CD8-positive, alpha-beta memory T cell (primary cell): ENCODE measurements around the gene CLDN15. TPM values are rescaled to one million over a fixed set of nuclear protein-coding genes. Genes with fewer than 3 reads are reported as not detected.

Source experiments
- CTCF ChIA-PET: fragments of 350-600 bp; sonication (Branson Sonifier 250); formaldehyde crosslinking; loops from one replicate; lab custom pipeline; 2021; ENCODE audit warnings: antibody characterized with exemption; lab: Charles Lee
- POLR2A ChIA-PET: fragments of 350-600 bp; sonication (Branson Sonifier 250); formaldehyde crosslinking; loops from one replicate; lab custom pipeline; 2021; ENCODE audit warnings: antibody characterized with exemption; lab: Charles Lee
- DNase-seq, 5 donors: peaks; one replicate each; pipeline versions ENCODE4 v3.0.0 to v3.0.0-alpha.2; 2020 to 2022; ENCODE audit warnings: mixed read lengths in 1 of 5
- H3K27ac ChIP-seq: one replicate; pipeline ENCODE4 v1.7.0; 2013; ENCODE audit warnings: low read depth, mild to moderate bottlenecking, low read length, moderate library complexity
- H3K27me3 ChIP-seq: 2 replicates; pipeline ENCODE4 v1.7.0; 2013; ENCODE audit warnings: low read length, mild to moderate bottlenecking; ENCODE audit not compliant: insufficient read depth, poor library complexity, severe bottlenecking
- H3K36me3 ChIP-seq: 2 replicates; pipeline ENCODE4 v1.7.0; 2013; ENCODE audit warnings: mild to moderate bottlenecking, low read length, moderate library complexity; ENCODE audit not compliant: insufficient read depth
- H3K4me1 ChIP-seq: 2 replicates; pipeline ENCODE4 v1.7.0; 2013; ENCODE audit warnings: mild to moderate bottlenecking, low read length, moderate library complexity; ENCODE audit not compliant: insufficient read depth
- H3K4me3 ChIP-seq: 2 replicates; pipeline ENCODE4 v1.7.0; 2013; ENCODE audit warnings: mild to moderate bottlenecking, low read length
- H3K9me3 ChIP-seq: 2 replicates; pipeline ENCODE4 v1.7.0; 2013; ENCODE audit warnings: mild to moderate bottlenecking, low read length
- H3K27ac Mint-ChIP-seq, 8 donors: one replicate each; pipeline ENCODE4 v1.8.0; 2020 to 2021; ENCODE audit warnings: mixed read lengths in 8 of 8, mild to moderate bottlenecking in 6 of 8, inconsistent platforms in 3 of 8, moderate library complexity in 3 of 8
- H3K27me3 Mint-ChIP-seq, 2 donors: one replicate each; pipeline ENCODE4 v1.8.0; 2020 to 2021; ENCODE audit warnings: mixed read lengths in 2 of 2, mild to moderate bottlenecking in 1 of 2, moderate library complexity in 1 of 2
- H3K36me3 Mint-ChIP-seq, 3 donors: one replicate each; pipeline ENCODE4 v1.8.0; 2020 to 2021; ENCODE audit warnings: mixed read lengths in 3 of 3, inconsistent platforms in 1 of 3, mild to moderate bottlenecking in 1 of 3
- H3K4me1 Mint-ChIP-seq, 3 donors: one replicate each; pipeline ENCODE4 v1.8.0; 2020 to 2021; ENCODE audit warnings: mixed read lengths in 3 of 3, inconsistent platforms in 1 of 3, mild to moderate bottlenecking in 1 of 3
- H3K4me3 Mint-ChIP-seq, 7 donors: one replicate each; pipeline ENCODE4 v1.8.0; 2020 to 2021; ENCODE audit warnings: mixed read lengths in 7 of 7, mild to moderate bottlenecking in 6 of 7, moderate library complexity in 4 of 7, inconsistent platforms in 2 of 7
- H3K9me3 Mint-ChIP-seq, 5 donors: one replicate each; pipeline ENCODE4 v1.8.0; 2020 to 2022; ENCODE audit warnings: mixed read lengths in 5 of 5, mild to moderate bottlenecking in 3 of 5, moderate library complexity in 2 of 5, inconsistent platforms in 1 of 5
- polyA plus RNA-seq: library from polyadenylated mRNA; unstranded; fragments of 300-500 nt; fragmentation: Illumina TruSeq; gene quantifications from one replicate; pipeline ENCODE4 v1.2.3, GENCODE V29; 2021
- total RNA-seq, 2 experiments: library from RNA; stranded (reverse); gene quantifications; one replicate each; pipeline ENCODE4 v1.2.3, GENCODE V29; 2021

The CLDN15 gene
- total and polyA plus RNA-seq, 3 experiments from 2014 or later = 1.2 to 20.3 (median 19.5) TPM

GRCh38 chr7:101217388-101218235 lies 20.0 kb downstream of the CLDN15 start, which contains the start of the genes PLOD3 and ZNHIT1:
Gene PLOD3 (minus strand): TSS chr7:101217581. CDS start chr7:101217274, 307 bp downstream.
Gene ZNHIT1 (plus strand): TSS chr7:101218165. CDS start chr7:101218196, 31 bp downstream.
- Histone ChIP-seq H3K4me1 (peaks cover 25% of the 10 kb centered on the region), H3K27ac (peak within 1 kb of the TSS; percentile 76), H3K36me3 (no peaks in the 10 kb centered on the region), H3K9me3 (no peaks in the 10 kb centered on the region), H3K27me3 (no peaks in the 10 kb centered on the region), H3K4me3 (peak within 1 kb of the TSS; percentile 82)
- H3K4me3 Mint-ChIP-seq = peak within 1 kb of the TSS; percentile 90 to 98 (median 97)
- POLR2A ChIA-PET = interaction anchor here (0.9 to 3.0 kb wide), 9 partner anchors 9 to 1117 kb away, joined by 3 to 28 read pairs (median 4); partner anchors contain the start of genes FIS1, MCM7, SRRT and UFSP1
- CTCF ChIA-PET = interaction anchor here (0.7 to 7.8 kb wide), 17 partner anchors 9 to 365 kb away, joined by 3 to 69 read pairs (median 4); partner anchors contain the start of genes FIS1, SLC12A9, UFSP1 and VGF
- H3K4me1 Mint-ChIP-seq = peaks cover 31 to 55% (median 50%) of the 10 kb centered on the region in 3 donors
- H3K27ac Mint-ChIP-seq = peak within 1 kb of the TSS; percentile 95 to 97 (median 96)
- H3K27me3 Mint-ChIP-seq = peaks cover 0 to 4% of the 10 kb centered on the region in 2 donors
- peaks cover 0 to 52% (median 0%) of the 10 kb centered on the region in 3 donors for H3K36me3 Mint-ChIP-seq
- DNase-seq = peak; percentile 93 to 99 (median 94)
- H3K9me3 Mint-ChIP-seq = peaks cover 0 to 3% (median 0%) of the 10 kb centered on the region in 5 donors

- peak overlapping the region; percentile 90 to 98 (median 97) for H3K4me3 Mint-ChIP-seq
- H3K27me3 ChIP-seq = no peaks in the 10 kb centered on the region
Measured at GRCh38 chr7:101216860-101217387, 20.7 kb downstream of the CLDN15 start.

GRCh38 chr7:101216001-101216859 lies 21.4 kb downstream of the CLDN15 start:
- H3K4me3 Mint-ChIP-seq = peak overlapping the region; percentile 79 to 98 (median 96)
- no peaks in the 10 kb centered on the region for H3K9me3 ChIP-seq
- DNase-seq = no peak
- no peaks in the 10 kb centered on the region for H3K27me3 ChIP-seq
- POLR2A ChIA-PET = interaction anchor here (1.2 to 3.0 kb wide), 2 partner anchors 28 to 341 kb away, joined by 3 to 28 read pairs; partner anchors contain the start of genes FIS1 and SRRT
- peak overlapping the region; percentile 76 for H3K27ac ChIP-seq
- H3K4me1 ChIP-seq = peaks cover 25% of the 10 kb centered on the region
- CTCF ChIA-PET = interaction anchor here (2.1 to 7.8 kb wide), 4 partner anchors 23 to 72 kb away, joined by 6 to 69 read pairs (median 13); partner anchors contain the start of gene FIS1
- H3K36me3 ChIP-seq = no peaks in the 10 kb centered on the region
- H3K4me3 ChIP-seq = peak overlapping the region; percentile 82
- H3K9me3 Mint-ChIP-seq = peaks cover 0 to 3% (median 0%) of the 10 kb centered on the region in 5 donors
- H3K27ac Mint-ChIP-seq = peak overlapping the region; percentile 21 to 96 (median 76)
- H3K4me1 Mint-ChIP-seq = peaks cover 25 to 50% (median 44%) of the 10 kb centered on the region in 3 donors
- H3K27me3 Mint-ChIP-seq = peaks cover 0 to 4% of the 10 kb centered on the region in 2 donors
- H3K36me3 Mint-ChIP-seq = peaks cover 0 to 47% (median 0%) of the 10 kb centered on the region in 3 donors

More at GRCh38 chr7:101216860-101217387, 20.7 kb downstream of the CLDN15 start:
- peaks cover 0 to 48% (median 0%) of the 10 kb centered on the region in 3 donors for H3K36me3 Mint-ChIP-seq
- Histone ChIP-seq H3K9me3 (no peaks in the 10 kb centered on the region), H3K36me3 (no peaks in the 10 kb centered on the region), H3K4me3 (peak overlapping the region; percentile 82), H3K27ac (peak overlapping the region; percentile 76), H3K4me1 (peaks cover 25% of the 10 kb centered on the region)
- peak in 1 of 5 donors; percentile 6 for DNase-seq
- CTCF ChIA-PET = interaction anchor here (1.1 to 7.8 kb wide), 10 partner anchors 10 to 327 kb away, joined by 3 to 69 read pairs (median 5); partner anchors contain the start of genes FIS1 and UFSP1
- peaks cover 0 to 4% of the 10 kb centered on the region in 2 donors for H3K27me3 Mint-ChIP-seq
- POLR2A ChIA-PET = interaction anchor here (1.2 to 3.0 kb wide), 4 partner anchors 20 to 1116 kb away, joined by 3 to 28 read pairs (median 3); partner anchors contain the start of genes FIS1, MCM7 and SRRT
- peaks cover 0 to 3% (median 0%) of the 10 kb centered on the region in 5 donors for H3K9me3 Mint-ChIP-seq
- peaks cover 29 to 51% (median 50%) of the 10 kb centered on the region in 3 donors for H3K4me1 Mint-ChIP-seq
- H3K27ac Mint-ChIP-seq = peak overlapping the region; percentile 21 to 97 (median 90)

- peaks cover 0 to 56% (median 6%) of the 10 kb centered on the region in 3 donors for H3K36me3 Mint-ChIP-seq
- Histone ChIP-seq H3K4me1 (peaks cover 11% of the 10 kb centered on the region), H3K27ac (no peak overlapping the region), H3K9me3 (no peaks in the 10 kb centered on the region), H3K36me3 (no peaks in the 10 kb centered on the region), H3K4me3 (no peak overlapping the region), H3K27me3 (no peaks in the 10 kb centered on the region)
- H3K27me3 Mint-ChIP-seq = no peaks in the 10 kb centered on the region
- H3K4me3 Mint-ChIP-seq = no peak overlapping the region
- ChIA-PET POLR2A (no interaction called here), CTCF (interaction anchor here (1.6 kb wide), 1 partner anchor 41 kb away, joined by 3 read pairs; no protein-coding TSS in a partner anchor)
- no peak for DNase-seq
- H3K9me3 Mint-ChIP-seq = no peaks in the 10 kb centered on the region
- peaks cover 6 to 17% (median 10%) of the 10 kb centered on the region in 3 donors for H3K4me1 Mint-ChIP-seq
- H3K27ac Mint-ChIP-seq = no peak overlapping the region
Measured at GRCh38 chr7:101212014-101212413, 25.6 kb downstream of the CLDN15 start.

- peaks cover 0 to 55% (median 6%) of the 10 kb centered on the region in 3 donors for H3K36me3 Mint-ChIP-seq
- CTCF ChIA-PET = interaction anchor here (1.6 kb wide), 1 partner anchor 41 kb away, joined by 3 read pairs; no protein-coding TSS in a partner anchor
- no peak for DNase-seq
- peaks cover 5% of the 10 kb centered on the region for H3K4me1 ChIP-seq
- H3K4me1 Mint-ChIP-seq = peaks cover 3 to 12% (median 6%) of the 10 kb centered on the region in 3 donors
- no peaks in the 10 kb centered on the region for H3K36me3 ChIP-seq
- H3K4me3 ChIP-seq = no peak overlapping the region
- H3K9me3 Mint-ChIP-seq = no peaks in the 10 kb centered on the region
- H3K9me3 ChIP-seq = no peaks in the 10 kb centered on the region
- no peaks in the 10 kb centered on the region for H3K27me3 ChIP-seq
- H3K27me3 Mint-ChIP-seq = no peaks in the 10 kb centered on the region
- POLR2A ChIA-PET = no interaction called here
- no peak overlapping the region for H3K27ac ChIP-seq
- H3K27ac Mint-ChIP-seq = peak overlapping the region in 1 of 8 donors; percentile 35
- H3K4me3 Mint-ChIP-seq = no peak overlapping the region
Measured at GRCh38 chr7:101211501-101211900, 26.1 kb downstream of the CLDN15 start.

GRCh38 chr7:101210143-101210542 lies 27.5 kb downstream of the CLDN15 start:
- peaks cover 0 to 3% (median 0%) of the 10 kb centered on the region in 3 donors for H3K4me1 Mint-ChIP-seq
- no peaks in the 10 kb centered on the region for H3K4me1 ChIP-seq
- H3K36me3 ChIP-seq = no peaks in the 10 kb centered on the region
- H3K9me3 ChIP-seq = no peaks in the 10 kb centered on the region
- CTCF ChIA-PET = no interaction called here
- peaks cover 6 to 54% (median 6%) of the 10 kb centered on the region in 3 donors for H3K36me3 Mint-ChIP-seq
- POLR2A ChIA-PET = interaction anchor here (0.6 kb wide), 2 partner anchors 15 to 1739 kb away, joined by 3 read pairs; no protein-coding TSS in a partner anchor
- no peaks in the 10 kb centered on the region for H3K27me3 Mint-ChIP-seq
- H3K27ac Mint-ChIP-seq = peak overlapping the region in 1 of 8 donors; percentile 38
- no peak for DNase-seq
- H3K9me3 Mint-ChIP-seq = no peaks in the 10 kb centered on the region
- no peak overlapping the region for H3K4me3 Mint-ChIP-seq
- H3K27ac ChIP-seq = no peak overlapping the region
- no peak overlapping the region for H3K4me3 ChIP-seq
- H3K27me3 ChIP-seq = no peaks in the 10 kb centered on the region
